ENCODE data around the gene ANKS6. TPM values are rescaled to one million over a fixed set of nuclear protein-coding genes. Genes with fewer than 3 reads are reported as not detected.

The ANKS6 gene
- polyA plus RNA-seq, 1 experiment, result 13.0 TPM

GRCh38 chr9:98805506-98806272 is 9.3 kb upstream of the ANKS6 start:
- no peak for TF ChIP-seq CTCF (IDR thresholded peaks at IDR 0.05; ENCODE audit: insufficient read depth, low read depth, low read length)
- CTCF ChIA-PET, result interaction anchor here (0.6 to 3.0 kb wide), 6 partner anchors 8 to 43 kb away, joined by 3 to 13 read pairs (median 5); no protein-coding TSS in a partner anchor
- H3K4me3 ChIP-seq (ENCODE audit: low read depth, low read length), result no peak overlapping the region

GRCh38 chr9:98804083-98804482 is 7.7 kb upstream of the ANKS6 start:
- H3K27me3 ChIP-seq (ENCODE audit: control insufficient read depth, insufficient read depth, low read length), result peaks cover 14% of the 10 kb centered on the region
- H3K36me3 ChIP-seq (ENCODE audit: control insufficient read depth, insufficient read depth, low read length), result no peaks in the 10 kb centered on the region
- no peak overlapping the region for H3K4me3 ChIP-seq (ENCODE audit: low read depth, low read length)
- DNase-seq (ENCODE audit: low read depth), result no peak
- CTCF ChIA-PET, result no interaction called here
- POLR2A ChIA-PET, result no interaction called here
- no peak for TF ChIP-seq CTCF (IDR thresholded peaks at IDR 0.05; ENCODE audit: insufficient read depth, low read depth, low read length)

More at GRCh38 chr9:98805506-98806272, 9.3 kb upstream of the ANKS6 start:
- Histone ChIP-seq H3K36me3 (ENCODE audit: control insufficient read depth, insufficient read depth, low read length) (no peaks in the 10 kb centered on the region), H3K27me3 (ENCODE audit: control insufficient read depth, insufficient read depth, low read length) (peaks cover 16% of the 10 kb centered on the region)
- DNase-seq (ENCODE audit: low read depth), result no peak
- POLR2A ChIA-PET, result no interaction called here

GRCh38 chr9:98801969-98802371 is 5.6 kb upstream of the ANKS6 start:
- H3K27me3 ChIP-seq (ENCODE audit: control insufficient read depth, insufficient read depth, low read length), result peaks cover 13% of the 10 kb centered on the region
- ChIA-PET POLR2A (interaction anchor here (0.6 kb wide), 1 partner anchor 1515 kb away, joined by 6 read pairs; no protein-coding TSS in a partner anchor), CTCF (interaction anchor here (0.6 to 1.8 kb wide), 2 partner anchors 10 to 154 kb away, joined by 4 to 7 read pairs; no protein-coding TSS in a partner anchor)
- no peak for DNase-seq (ENCODE audit: low read depth)
- no peaks in the 10 kb centered on the region for H3K36me3 ChIP-seq (ENCODE audit: control insufficient read depth, insufficient read depth, low read length)
- no peak for TF ChIP-seq CTCF (IDR thresholded peaks at IDR 0.05; ENCODE audit: insufficient read depth, low read depth, low read length)
- no peak overlapping the region for H3K4me3 ChIP-seq (ENCODE audit: low read depth, low read length)

GRCh38 chr9:98801561-98801960 is 5.2 kb upstream of the ANKS6 start:
- no peak for DNase-seq (ENCODE audit: low read depth)
- Histone ChIP-seq H3K4me3 (ENCODE audit: low read depth, low read length) (no peak overlapping the region), H3K27me3 (ENCODE audit: control insufficient read depth, insufficient read depth, low read length) (peaks cover 11% of the 10 kb centered on the region), H3K36me3 (ENCODE audit: control insufficient read depth, insufficient read depth, low read length) (no peaks in the 10 kb centered on the region)
- ChIA-PET POLR2A (no interaction called here), CTCF (interaction anchor here (0.6 to 1.8 kb wide), 5 partner anchors 9 to 546 kb away, joined by 3 to 7 read pairs (median 3); partner anchors contain the start of gene TBC1D2)
- no peak for TF ChIP-seq CTCF (IDR thresholded peaks at IDR 0.05; ENCODE audit: insufficient read depth, low read depth, low read length)

- CTCF ChIA-PET, result interaction anchor here (2.3 kb wide), 1 partner anchor 8 kb away, joined by 13 read pairs; the partner anchor contains the start of gene GALNT12
- no peak for TF ChIP-seq CTCF (IDR thresholded peaks at IDR 0.05; ENCODE audit: insufficient read depth, low read depth, low read length)
- H3K27me3 ChIP-seq (ENCODE audit: control insufficient read depth, insufficient read depth, low read length), result 0 out of 2 replicates have a peak, but pooled peaks cover 3% of the 10 kb centered on the region
These were observed 1.9 kb upstream of the ANKS6 start for GRCh38 chr9:98798254-98798653.

More at GRCh38 chr9:98798254-98798653, 1.9 kb upstream of the ANKS6 start:
- no peak for DNase-seq (ENCODE audit: low read depth)
- POLR2A ChIA-PET, result no interaction called here
- Histone ChIP-seq H3K36me3 (ENCODE audit: control insufficient read depth, insufficient read depth, low read length) (no peaks in the 10 kb centered on the region), H3K4me3 (ENCODE audit: low read depth, low read length) (no peak overlapping the region)

All from BJ (cell line).